Stimulated activated CD4-positive, alpha-beta T cell treated with anti-CD3 and anti-CD28 coated beads, Interleukin-2, amount 100 ng/mL, for 48 hours (primary cell): ENCODE results near the gene WWOX.

Source experiments
- DNase-seq, 2 donors: peaks; one replicate each; pipeline ENCODE4 v3.0.0-alpha.2; 2020

WWOX gene

GRCh38 chr16:78936060-78936459 lies 836.6 kb downstream of the WWOX start:
- DNase-seq, result no peak

GRCh38 chr16:78939597-78939996 lies 840.1 kb downstream of the WWOX start:
- DNase-seq, result no peak

- no peak for DNase-seq
These were observed 843.3 kb downstream of the WWOX start for GRCh38 chr16:78942625-78943245.

GRCh38 chr16:78945336-78945735 lies 845.9 kb downstream of the WWOX start:
- DNase-seq, result no peak

GRCh38 chr16:78946556-78946955 lies 847.1 kb downstream of the WWOX start:
- no peak for DNase-seq

- DNase-seq, result no peak
These were observed 851.3 kb downstream of the WWOX start for GRCh38 chr16:78950768-78951167.

- no peak for DNase-seq
These were observed 853.2 kb downstream of the WWOX start for GRCh38 chr16:78952630-78953029.

- DNase-seq, result no peak
These were observed 854.1 kb downstream of the WWOX start for GRCh38 chr16:78953526-78953925.

- no peak for DNase-seq
These were observed 855.8 kb downstream of the WWOX start for GRCh38 chr16:78955206-78955605.

- no peak for DNase-seq
These were observed 857.4 kb downstream of the WWOX start for GRCh38 chr16:78956859-78957258.

GRCh38 chr16:78957317-78958100 lies 858.1 kb downstream of the WWOX start:
- DNase-seq, result peak; percentile 10 to 16

- DNase-seq, result no peak
These were observed 862.0 kb downstream of the WWOX start for GRCh38 chr16:78961464-78961863.

- no peak for DNase-seq
These were observed 863.0 kb downstream of the WWOX start for GRCh38 chr16:78962457-78962929.

GRCh38 chr16:78967948-78968347 lies 868.5 kb downstream of the WWOX start:
- no peak for DNase-seq

GRCh38 chr16:78969721-78970120 lies 870.3 kb downstream of the WWOX start:
- DNase-seq, result no peak

GRCh38 chr16:78970650-78971049 lies 871.2 kb downstream of the WWOX start:
- DNase-seq, result no peak

- no peak for DNase-seq
These were observed 872.6 kb downstream of the WWOX start for GRCh38 chr16:78972006-78972405.

- DNase-seq, result no peak
These were observed 873.5 kb downstream of the WWOX start for GRCh38 chr16:78972986-78973385.

GRCh38 chr16:78976212-78976611 lies 876.8 kb downstream of the WWOX start:
- peak in 1 of 2 donors; percentile 41 for DNase-seq

GRCh38 chr16:78980825-78981224 lies 881.4 kb downstream of the WWOX start:
- DNase-seq, result no peak

GRCh38 chr16:78982096-78982744 lies 882.8 kb downstream of the WWOX start:
- DNase-seq, result no peak

GRCh38 chr16:78984324-78984723 lies 884.9 kb downstream of the WWOX start:
- DNase-seq, result no peak

- DNase-seq, result no peak
These were observed 885.5 kb downstream of the WWOX start for GRCh38 chr16:78984887-78985464.
